ENCODE data around the gene TCEA2.

TCEA2 gene

DNA sequence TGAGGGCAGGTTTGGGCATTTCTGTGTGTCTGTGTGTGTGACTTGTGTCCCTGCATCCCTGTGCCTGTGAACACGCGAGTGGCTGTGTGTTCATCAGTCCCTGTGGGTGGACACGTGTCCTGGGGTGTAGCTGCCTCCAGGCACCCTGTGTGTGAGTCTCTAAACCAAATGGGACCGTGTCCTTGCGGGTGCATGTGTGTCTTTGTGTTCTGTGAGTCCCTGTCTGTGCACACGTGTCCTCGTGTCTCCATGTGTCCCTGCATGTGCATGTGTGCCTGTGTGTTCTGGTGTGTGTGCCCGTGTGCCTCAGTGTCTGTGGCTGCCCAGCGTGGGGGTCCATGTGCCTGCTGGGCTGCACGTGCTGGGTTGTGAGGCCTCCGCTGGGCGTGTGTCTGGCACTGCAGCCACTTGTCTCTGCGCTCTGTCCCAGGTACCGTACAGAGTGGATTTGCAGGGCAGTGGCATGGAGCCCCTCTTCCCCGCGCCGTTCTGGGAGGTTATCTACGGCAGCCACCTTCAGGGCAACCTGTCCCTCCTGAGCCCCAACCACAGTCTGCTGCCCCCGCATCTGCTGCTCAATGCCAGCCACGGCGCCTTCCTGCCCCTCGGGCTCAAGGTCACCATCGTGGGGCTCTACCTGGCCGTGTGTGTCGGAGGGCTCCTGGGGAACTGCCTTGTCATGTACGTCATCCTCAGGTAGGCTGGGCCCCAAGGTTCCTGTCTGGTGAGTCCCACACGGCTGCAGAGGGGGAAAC lies 29.4 kb downstream of the TCEA2 start:
- CTCF ChIA-PET: no interaction called here
- TF ChIP-seq FOXM1 (IDR thresholded peaks at IDR 0.05; ENCODE audit: borderline replicate concordance) (no peak), SP1 (IDR thresholded peaks at IDR 0.05) (no peak), SUZ12 (IDR thresholded peaks at IDR 0.05) (no peak), TARDBP (IDR thresholded peaks at IDR 0.05) (no peak), ELF4 (IDR thresholded peaks at IDR 0.05) (no peak), LEF1 (IDR thresholded peaks at IDR 0.05; ENCODE audit: borderline replicate concordance) (no peak), BHLHE40 (IDR thresholded peaks at IDR 0.05; ENCODE audit: borderline replicate concordance) (no peak), FOXA1 (IDR thresholded peaks at IDR 0.05) (no peak), L3MBTL2 (conservative IDR thresholded peaks at IDR 0.05) (no peak), FOXK2 (IDR thresholded peaks at IDR 0.05) (no peak), CTBP1 (IDR thresholded peaks at IDR 0.05; ENCODE audit: borderline replicate concordance) (no peak), HDGF (IDR thresholded peaks at IDR 0.05; ENCODE audit: borderline replicate concordance) (no peak), ZNF384 (IDR thresholded peaks at IDR 0.05) (no peak), NFRKB (IDR thresholded peaks at IDR 0.05) (no peak), ARNT (IDR thresholded peaks at IDR 0.05) (no peak)
- TF ChIP-seq, protein P1, sequence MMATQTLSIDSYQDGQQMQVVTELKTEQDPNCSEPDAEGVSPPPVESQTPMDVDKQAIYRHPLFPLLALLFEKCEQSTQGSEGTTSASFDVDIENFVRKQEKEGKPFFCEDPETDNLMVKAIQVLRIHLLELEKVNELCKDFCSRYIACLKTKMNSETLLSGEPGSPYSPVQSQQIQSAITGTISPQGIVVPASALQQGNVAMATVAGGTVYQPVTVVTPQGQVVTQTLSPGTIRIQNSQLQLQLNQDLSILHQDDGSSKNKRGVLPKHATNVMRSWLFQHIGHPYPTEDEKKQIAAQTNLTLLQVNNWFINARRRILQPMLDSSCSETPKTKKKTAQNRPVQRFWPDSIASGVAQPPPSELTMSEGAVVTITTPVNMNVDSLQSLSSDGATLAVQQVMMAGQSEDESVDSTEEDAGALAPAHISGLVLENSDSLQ (IDR thresholded peaks at IDR 0.05): no peak
- DNase-seq (ENCODE audit: extremely low spot score): no peak
- POLR2A ChIA-PET: no interaction called here

DNA sequence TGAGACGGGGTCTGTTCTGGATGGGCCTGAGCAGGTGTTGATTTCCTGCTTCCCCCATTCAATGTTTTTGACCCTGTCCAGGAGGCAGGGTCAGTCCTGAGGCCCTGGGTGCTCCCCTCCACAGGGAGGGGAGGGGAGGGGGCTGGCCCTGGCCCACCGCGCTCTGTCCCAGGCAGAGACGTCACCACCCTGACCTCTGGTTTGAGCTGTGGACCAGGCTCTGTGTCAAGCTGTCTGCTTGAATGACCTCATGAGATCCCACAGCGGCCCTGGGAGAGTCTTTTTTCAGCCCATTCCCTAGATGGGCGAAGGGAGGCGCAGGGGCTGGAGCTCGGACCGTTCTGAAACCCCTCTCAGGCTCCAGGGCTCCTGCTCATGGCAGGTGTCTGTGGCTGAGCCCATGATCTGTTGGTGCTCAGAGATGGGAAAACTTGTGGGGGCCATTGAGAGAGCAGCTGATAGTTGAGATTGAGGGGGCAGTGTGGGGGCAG lies 30.1 kb downstream of the TCEA2 start:
- no peak for TF ChIP-seq BHLHE40 (IDR thresholded peaks at IDR 0.05; ENCODE audit: borderline replicate concordance)
- no peak for TF ChIP-seq SP1 (IDR thresholded peaks at IDR 0.05)
- TF ChIP-seq L3MBTL2 (conservative IDR thresholded peaks at IDR 0.05): no peak
- no peak for TF ChIP-seq LEF1 (IDR thresholded peaks at IDR 0.05; ENCODE audit: borderline replicate concordance)
- TF ChIP-seq TARDBP (IDR thresholded peaks at IDR 0.05): no peak
- no peak for TF ChIP-seq ELF4 (IDR thresholded peaks at IDR 0.05)
- TF ChIP-seq FOXA1 (IDR thresholded peaks at IDR 0.05): no peak
- no peak for TF ChIP-seq FOXM1 (IDR thresholded peaks at IDR 0.05; ENCODE audit: borderline replicate concordance)
- no peak for TF ChIP-seq CTBP1 (IDR thresholded peaks at IDR 0.05; ENCODE audit: borderline replicate concordance)
- TF ChIP-seq FOXK2 (IDR thresholded peaks at IDR 0.05): no peak
- TF ChIP-seq ARNT (IDR thresholded peaks at IDR 0.05): no peak
- TF ChIP-seq ZNF384 (IDR thresholded peaks at IDR 0.05): no peak
- TF ChIP-seq SUZ12 (IDR thresholded peaks at IDR 0.05): no peak
- TF ChIP-seq NFRKB (IDR thresholded peaks at IDR 0.05): no peak
- TF ChIP-seq HDGF (IDR thresholded peaks at IDR 0.05; ENCODE audit: borderline replicate concordance): no peak
- TF ChIP-seq, protein P1 (IDR thresholded peaks at IDR 0.05): no peak
- DNase-seq (ENCODE audit: extremely low spot score): no peak
- POLR2A ChIA-PET: interaction anchor here (0.5 to 0.7 kb wide), 2 partner anchors 30 to 182 kb away, joined by 3 read pairs; no protein-coding TSS in a partner anchor
- CTCF ChIA-PET: no interaction called here

DNA sequence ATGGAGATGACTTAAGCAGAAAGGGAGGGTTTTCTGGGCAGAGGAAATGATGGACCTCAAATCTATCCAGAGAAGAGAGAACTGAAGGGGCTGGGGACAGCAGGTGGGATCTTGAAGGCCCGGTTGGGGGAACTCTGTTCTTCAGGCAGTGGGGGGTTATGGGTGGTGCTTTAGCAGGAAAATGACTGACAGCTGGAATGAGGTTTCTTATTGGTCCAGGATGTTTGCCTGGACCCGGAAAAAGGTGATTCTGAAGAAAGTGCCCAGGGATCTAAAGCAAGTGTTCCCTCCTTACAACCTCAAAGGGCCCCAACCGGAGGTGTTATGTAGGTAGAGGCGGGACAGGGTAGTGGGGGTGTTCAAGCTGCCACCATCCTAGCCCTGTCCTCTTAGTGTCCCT lies 32.5 kb downstream of the TCEA2 start:
- no peak for TF ChIP-seq FOXK2 (IDR thresholded peaks at IDR 0.05)
- TF ChIP-seq, protein P1 (IDR thresholded peaks at IDR 0.05): peak; percentile 73
- ChIA-PET CTCF (no interaction called here), POLR2A (interaction anchor here (1.2 kb wide), 1 partner anchor 33 kb away, joined by 3 read pairs; the partner anchor contains the start of gene TCEA2)
- DNase-seq (ENCODE audit: extremely low spot score): no peak

DNA sequence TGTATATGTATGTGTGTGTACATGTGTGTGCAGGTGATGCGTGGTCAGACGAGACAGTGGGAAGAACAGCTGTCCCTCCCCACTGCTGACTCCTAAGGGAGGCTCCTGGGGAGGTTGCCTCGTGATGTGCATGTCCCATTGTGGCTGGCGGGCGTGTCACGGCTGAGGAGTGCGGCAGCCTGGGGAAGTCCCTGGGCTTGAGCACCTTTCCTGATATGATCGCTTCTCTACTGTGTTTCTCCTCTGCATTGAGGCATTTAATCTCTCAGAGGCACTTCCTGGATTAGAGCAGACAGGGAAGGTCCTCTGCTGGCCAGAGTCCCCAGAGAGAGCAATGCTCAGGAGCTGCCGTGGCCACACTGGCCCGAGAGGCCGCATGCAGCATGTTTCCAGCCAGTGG lies 32.9 kb downstream of the TCEA2 start:
- ChIA-PET POLR2A (interaction anchor here (1.2 kb wide), 1 partner anchor 33 kb away, joined by 3 read pairs; the partner anchor contains the start of gene TCEA2), CTCF (no interaction called here)
- TF ChIP-seq ELF4 (IDR thresholded peaks at IDR 0.05) (no peak), BHLHE40 (IDR thresholded peaks at IDR 0.05; ENCODE audit: borderline replicate concordance) (no peak), CTBP1 (IDR thresholded peaks at IDR 0.05; ENCODE audit: borderline replicate concordance) (no peak), SUZ12 (IDR thresholded peaks at IDR 0.05) (no peak), NFRKB (IDR thresholded peaks at IDR 0.05) (no peak), FOXM1 (IDR thresholded peaks at IDR 0.05; ENCODE audit: borderline replicate concordance) (no peak), ZNF384 (IDR thresholded peaks at IDR 0.05) (no peak), L3MBTL2 (conservative IDR thresholded peaks at IDR 0.05) (no peak), HDGF (IDR thresholded peaks at IDR 0.05; ENCODE audit: borderline replicate concordance) (no peak), FOXA1 (IDR thresholded peaks at IDR 0.05) (no peak), ARNT (IDR thresholded peaks at IDR 0.05) (no peak), SP1 (IDR thresholded peaks at IDR 0.05) (no peak), FOXK2 (IDR thresholded peaks at IDR 0.05) (no peak)
- TF ChIP-seq, protein P1 (IDR thresholded peaks at IDR 0.05): no peak
- no peak for DNase-seq (ENCODE audit: extremely low spot score)

DNA sequence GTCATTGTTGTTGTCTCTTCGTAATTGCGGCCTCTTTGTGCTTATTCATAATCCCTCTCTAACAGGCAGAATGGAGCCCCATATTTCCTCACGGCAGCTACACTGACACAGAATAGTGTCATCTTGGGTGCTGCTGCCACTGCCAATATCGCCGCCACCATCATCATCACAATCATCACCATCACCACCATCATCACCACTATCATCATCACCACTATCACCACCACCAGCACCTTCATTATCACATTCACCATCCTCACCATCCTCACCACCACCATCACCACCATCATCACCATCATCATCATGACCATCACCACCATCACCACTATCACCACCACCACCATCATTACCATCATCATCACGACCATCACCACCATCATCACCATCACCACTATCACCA lies 33.5 kb downstream of the TCEA2 start:
- TF ChIP-seq FOXK2 (IDR thresholded peaks at IDR 0.05): no peak
- TF ChIP-seq ZNF384 (IDR thresholded peaks at IDR 0.05): no peak
- TF ChIP-seq FOXM1 (IDR thresholded peaks at IDR 0.05; ENCODE audit: borderline replicate concordance): no peak
- no peak for TF ChIP-seq BHLHE40 (IDR thresholded peaks at IDR 0.05; ENCODE audit: borderline replicate concordance)
- no peak for TF ChIP-seq ARNT (IDR thresholded peaks at IDR 0.05)
- TF ChIP-seq FOXA1 (IDR thresholded peaks at IDR 0.05): no peak
- POLR2A ChIA-PET: interaction anchor here (1.2 kb wide), 1 partner anchor 34 kb away, joined by 3 read pairs; the partner anchor contains the start of gene TCEA2
- CTCF ChIA-PET: no interaction called here
- no peak for DNase-seq (ENCODE audit: extremely low spot score)

All from HEK293T (cell line).